DND-41 (cell line): ENCODE results near the gene KCTD19.

ENCODE experiments used
- EZH2 ChIP-seq: IDR thresholded peaks from 3 replicates; pipeline ENCODE4 v1.6.1; 2012; ENCODE audit warnings: borderline replicate concordance, low read depth, mild to moderate bottlenecking, moderate library complexity, low read length, inconsistent platforms; ENCODE audit not compliant: severe bottlenecking
- TF ChIP-seq, protein P1 (sequence below): IDR thresholded peaks from 2 replicates; pipeline ENCODE4 v1.5.1; 2012; ENCODE audit warnings: borderline replicate concordance, low read length, moderate library complexity, mild to moderate bottlenecking; ENCODE audit not compliant: poor library complexity, severe bottlenecking; ENCODE audit errors: extremely low read depth

- TF ChIP-seq, protein P1, sequence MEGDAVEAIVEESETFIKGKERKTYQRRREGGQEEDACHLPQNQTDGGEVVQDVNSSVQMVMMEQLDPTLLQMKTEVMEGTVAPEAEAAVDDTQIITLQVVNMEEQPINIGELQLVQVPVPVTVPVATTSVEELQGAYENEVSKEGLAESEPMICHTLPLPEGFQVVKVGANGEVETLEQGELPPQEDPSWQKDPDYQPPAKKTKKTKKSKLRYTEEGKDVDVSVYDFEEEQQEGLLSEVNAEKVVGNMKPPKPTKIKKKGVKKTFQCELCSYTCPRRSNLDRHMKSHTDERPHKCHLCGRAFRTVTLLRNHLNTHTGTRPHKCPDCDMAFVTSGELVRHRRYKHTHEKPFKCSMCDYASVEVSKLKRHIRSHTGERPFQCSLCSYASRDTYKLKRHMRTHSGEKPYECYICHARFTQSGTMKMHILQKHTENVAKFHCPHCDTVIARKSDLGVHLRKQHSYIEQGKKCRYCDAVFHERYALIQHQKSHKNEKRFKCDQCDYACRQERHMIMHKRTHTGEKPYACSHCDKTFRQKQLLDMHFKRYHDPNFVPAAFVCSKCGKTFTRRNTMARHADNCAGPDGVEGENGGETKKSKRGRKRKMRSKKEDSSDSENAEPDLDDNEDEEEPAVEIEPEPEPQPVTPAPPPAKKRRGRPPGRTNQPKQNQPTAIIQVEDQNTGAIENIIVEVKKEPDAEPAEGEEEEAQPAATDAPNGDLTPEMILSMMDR: no peak
- no peak for TF ChIP-seq EZH2
Measured at GRCh38 chr16:67248073-67248400, 78.5 kb downstream of the KCTD19 start.
